GM12801 (cell line): ENCODE data around the gene LHFPL2.

Experiments
- TF ChIP-seq, protein P1 (sequence below): IDR thresholded peaks from one replicate; pipeline ENCODE4 v1.5.1; 2011; ENCODE audit warnings: control low read depth; ENCODE audit not compliant: insufficient read length; ENCODE audit errors: extremely low read depth

Gene LHFPL2

DNA sequence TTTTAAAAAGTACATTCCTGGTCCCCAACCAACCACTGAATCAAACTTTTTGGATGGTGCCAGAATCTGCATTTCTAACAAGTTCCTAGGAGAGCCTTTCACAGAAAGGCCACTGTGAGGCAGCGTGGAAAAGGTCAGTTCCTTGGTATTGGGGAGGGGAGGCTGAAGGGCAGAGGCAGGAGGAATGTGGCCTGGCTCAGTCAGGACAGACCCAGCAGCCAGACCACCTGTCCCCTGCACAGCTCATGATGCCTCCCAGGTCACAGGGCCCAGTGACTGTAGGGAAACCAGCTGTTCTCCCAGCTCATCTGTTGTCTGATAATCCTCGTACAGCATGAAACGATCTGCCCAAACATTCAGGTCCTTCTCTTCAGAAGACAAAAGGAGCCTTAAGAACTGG lies 132.9 kb downstream of the LHFPL2 start:
- TF ChIP-seq, protein P1, sequence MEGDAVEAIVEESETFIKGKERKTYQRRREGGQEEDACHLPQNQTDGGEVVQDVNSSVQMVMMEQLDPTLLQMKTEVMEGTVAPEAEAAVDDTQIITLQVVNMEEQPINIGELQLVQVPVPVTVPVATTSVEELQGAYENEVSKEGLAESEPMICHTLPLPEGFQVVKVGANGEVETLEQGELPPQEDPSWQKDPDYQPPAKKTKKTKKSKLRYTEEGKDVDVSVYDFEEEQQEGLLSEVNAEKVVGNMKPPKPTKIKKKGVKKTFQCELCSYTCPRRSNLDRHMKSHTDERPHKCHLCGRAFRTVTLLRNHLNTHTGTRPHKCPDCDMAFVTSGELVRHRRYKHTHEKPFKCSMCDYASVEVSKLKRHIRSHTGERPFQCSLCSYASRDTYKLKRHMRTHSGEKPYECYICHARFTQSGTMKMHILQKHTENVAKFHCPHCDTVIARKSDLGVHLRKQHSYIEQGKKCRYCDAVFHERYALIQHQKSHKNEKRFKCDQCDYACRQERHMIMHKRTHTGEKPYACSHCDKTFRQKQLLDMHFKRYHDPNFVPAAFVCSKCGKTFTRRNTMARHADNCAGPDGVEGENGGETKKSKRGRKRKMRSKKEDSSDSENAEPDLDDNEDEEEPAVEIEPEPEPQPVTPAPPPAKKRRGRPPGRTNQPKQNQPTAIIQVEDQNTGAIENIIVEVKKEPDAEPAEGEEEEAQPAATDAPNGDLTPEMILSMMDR = no peak

DNA sequence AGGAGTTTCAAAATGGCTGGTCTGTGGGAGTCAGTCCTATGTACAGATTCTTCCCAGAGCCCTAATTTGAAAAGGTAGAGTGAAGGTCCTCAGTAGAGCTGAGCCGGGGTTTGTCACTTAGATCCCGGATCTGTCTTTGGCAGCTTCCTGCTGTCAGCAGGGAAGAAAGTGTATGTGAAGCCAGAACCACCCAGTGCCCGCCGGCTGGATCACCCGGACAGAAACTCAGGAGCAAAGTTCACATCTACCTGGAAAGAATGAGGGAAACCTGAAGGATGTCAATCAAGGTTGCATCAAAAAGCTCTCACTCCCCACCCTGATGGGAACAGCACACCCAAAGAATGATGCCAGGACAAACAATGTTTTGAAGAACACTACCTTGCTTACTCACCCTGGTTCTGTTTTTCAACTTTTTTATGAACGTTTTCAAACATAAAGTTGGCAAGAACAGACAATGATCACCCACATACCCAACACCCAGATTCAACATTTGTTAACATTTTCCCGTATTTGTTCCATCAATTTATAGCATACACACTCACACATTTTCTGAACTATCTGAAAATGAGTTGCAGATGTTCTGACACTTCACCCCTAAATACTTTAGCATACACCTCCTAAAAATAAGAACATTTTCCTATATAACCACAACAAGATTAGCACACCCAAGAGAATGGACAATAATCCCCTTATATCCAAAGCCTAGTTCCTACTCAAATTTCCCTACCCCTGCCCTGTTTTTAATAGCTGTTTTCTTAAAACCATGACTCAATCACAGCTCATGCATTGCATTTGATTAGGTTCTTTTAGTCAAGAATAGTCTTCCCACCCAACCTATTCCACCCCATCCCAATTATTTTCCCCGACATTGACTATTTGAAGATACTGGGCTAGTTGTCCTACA lies 133.9 kb downstream of the LHFPL2 start:
- TF ChIP-seq, protein P1 = no peak

DNA sequence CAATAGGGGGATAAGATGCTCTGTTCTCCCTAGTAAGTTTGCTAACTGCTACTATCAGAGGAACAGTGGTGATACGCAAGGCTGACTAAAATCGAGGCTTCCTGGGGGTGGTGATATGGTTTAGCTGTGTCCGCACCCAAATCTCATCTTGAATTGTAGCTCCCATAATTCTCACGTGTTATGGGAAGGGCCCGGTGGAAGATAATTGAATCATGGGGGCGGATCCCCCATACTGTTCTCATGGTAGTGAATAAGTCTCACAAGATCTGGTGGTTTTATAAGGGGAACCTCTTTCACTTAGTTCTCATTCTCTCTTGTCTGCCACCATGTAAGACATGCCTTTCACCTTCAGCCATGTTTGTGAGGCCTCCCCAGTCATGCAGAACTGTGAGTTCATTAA lies 135.1 kb downstream of the LHFPL2 start:
- TF ChIP-seq, protein P1 = no peak

DNA sequence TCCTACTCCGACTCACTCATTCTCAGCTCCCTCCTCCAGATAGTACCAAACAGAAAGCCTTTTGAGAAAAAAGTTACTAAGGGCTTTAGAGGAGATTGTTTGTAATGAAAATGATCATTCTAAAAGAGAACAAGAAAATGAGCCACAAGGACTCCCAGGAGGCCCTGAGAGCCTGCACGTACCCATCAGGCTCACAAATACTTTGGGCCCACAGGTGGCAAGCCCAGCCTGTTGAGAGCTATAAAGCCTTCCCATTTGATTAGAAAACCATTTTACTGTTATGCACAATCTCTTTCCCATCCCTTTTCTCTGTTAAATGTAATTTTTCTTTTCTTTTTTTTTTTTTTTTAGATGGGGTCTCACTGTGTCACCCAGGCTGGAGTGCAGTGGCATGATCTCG lies 136.1 kb downstream of the LHFPL2 start:
- TF ChIP-seq, protein P1 = no peak

DNA sequence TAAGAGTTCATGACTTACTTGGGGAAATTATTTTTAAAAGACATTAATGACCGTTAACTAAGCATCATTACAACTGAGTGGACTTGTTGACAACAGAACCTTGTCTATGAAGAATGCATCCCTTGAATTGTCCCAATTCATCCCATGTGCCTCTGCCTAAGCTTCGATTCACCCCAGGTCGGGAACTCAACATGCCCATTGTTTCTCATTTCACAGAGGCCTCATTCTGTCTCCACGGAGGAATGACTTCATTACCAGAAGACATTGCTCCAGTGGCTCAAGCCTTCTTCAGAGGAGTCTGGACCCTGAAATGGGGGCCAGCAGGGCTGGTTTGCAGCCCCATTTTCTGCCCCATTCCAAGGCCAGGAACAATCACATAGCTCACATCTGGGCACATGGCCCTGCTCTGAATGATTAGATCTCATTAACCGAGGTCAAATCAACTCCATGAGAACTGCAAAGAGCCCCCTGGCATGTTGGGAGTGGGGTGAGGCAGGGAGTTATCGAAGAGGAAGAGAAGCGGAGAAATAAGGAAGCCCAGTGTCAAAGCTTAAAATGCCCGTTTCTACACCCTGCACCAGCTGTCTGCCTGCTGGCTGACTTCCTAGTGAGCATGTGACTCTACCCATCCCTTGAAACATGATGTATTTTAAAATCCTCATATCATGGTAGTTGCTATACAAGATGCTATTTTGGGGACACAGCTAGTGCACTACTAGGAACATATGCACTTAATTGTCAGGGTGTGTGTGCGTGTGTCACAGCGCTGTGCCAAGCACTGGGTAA lies 137.3 kb downstream of the LHFPL2 start:
- TF ChIP-seq, protein P1 = no peak

DNA sequence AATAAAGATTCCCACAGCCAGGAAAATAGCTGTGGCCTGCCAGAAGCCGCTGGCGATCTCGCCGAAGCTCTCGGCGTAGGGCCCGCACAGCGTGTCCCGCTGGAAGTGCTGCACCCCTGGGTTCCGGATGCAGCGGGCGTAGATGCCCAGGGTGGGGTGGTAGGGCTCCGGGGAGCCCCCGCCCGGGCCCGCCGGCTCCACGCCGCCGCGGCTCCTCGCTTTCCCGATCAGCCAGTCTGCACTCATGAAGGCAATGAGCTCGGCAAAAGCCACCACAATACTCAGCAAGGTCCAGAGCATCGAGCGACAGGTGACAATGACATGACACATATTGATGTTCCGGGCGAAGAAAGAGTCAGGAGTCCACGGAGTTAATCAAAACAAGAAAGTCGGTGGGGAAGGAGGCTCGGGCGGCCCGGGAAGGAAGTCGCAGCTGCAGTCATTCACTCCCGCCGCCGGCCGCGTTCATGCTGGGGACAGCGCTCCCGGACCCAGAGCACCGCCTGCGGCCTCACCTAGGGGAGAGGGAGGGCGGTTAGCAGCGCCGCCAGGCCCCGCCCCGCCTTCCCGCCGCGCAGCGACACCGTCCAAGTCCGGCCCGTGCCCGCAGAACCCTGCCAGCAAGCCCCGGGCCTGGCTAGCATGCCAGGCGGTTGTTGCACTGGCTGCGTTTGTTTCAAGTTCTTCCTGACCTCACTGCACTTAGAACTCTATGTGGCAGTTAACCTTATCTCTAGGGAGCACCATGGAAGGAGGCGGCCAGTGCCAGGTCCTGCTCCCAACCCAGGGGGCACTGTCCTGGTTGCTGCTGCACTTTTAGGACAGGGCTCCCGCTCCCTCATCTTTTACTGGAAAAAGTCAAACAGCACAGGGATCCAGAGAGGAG lies 138.4 kb downstream of the LHFPL2 start:
- TF ChIP-seq, protein P1 = no peak
